NCI-H1694 (cell line): ENCODE data around the gene LRCH1.

ENCODE experiments used
- DNase-seq: peaks from one replicate; lab custom pipeline; 2025; lab: John Stamatoyannopoulos, UW

LRCH1 gene

DNA sequence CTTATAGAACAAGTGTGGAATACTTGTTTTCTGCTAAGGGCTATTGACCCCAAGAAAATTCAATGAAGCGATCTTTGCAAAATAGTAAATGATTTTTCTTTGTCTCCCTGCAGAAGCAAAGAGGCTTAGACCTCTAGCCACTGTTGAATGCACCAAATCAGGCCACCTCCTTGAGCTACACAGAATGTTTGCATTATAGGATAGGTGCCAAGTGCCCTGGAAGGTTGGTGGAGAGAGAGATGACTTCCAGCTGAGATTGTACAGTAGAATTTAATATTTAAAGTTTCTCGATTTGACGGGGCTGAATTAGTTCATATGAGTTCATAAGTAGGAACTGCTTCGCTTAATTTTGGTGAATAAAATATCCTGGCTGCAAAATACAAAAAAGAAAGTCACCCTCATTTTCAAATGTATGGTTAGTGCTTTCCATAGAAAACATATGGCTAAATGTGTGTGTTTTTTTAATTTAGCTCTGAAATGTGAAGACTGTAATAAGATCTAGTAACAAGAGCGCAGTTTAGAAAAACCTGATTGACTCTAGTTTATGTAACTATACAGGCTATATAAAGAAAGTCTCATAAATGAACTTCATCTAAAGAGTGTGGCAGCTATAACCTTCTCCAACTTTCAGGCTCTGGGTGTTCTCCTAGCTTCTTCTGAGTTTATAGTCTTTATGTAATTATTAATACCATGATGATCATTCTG, 41.6 kb downstream of the LRCH1 start:
- no peak for DNase-seq

DNA sequence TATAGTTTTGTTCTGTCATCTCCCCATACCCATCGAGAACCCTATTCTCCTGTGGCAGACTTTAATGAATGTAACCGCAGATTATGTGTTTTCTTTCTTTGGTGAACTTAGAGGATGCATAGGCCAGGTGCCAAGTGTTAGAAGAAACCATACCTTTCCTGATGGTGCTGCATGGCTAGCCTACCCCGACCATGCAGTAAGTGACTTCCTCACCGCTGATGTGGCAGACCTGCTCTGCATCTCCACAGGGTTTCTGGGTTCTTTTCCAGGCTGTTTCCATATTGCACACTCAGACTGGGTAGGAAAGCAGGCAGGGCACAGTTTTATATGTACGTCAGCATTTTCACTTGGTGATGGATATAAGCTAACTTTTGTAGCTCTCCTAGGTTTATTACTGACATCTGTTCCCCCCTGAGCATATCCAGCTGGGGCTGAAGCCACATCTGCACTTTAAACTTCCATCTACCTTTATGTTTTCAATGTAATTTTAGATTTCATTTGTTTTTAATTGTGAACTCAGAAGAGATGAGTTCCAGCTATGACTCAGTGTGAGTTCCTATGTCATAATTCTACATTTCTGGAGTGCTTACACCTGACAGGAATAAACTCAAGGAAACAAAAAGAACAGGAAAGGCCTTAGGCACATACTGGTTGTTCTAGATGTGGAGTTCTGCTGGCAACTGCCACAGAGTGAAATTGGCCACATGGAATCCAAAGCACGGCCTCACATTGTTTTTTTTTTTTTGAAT, 42.3 kb downstream of the LRCH1 start:
- DNase-seq: no peak

DNA sequence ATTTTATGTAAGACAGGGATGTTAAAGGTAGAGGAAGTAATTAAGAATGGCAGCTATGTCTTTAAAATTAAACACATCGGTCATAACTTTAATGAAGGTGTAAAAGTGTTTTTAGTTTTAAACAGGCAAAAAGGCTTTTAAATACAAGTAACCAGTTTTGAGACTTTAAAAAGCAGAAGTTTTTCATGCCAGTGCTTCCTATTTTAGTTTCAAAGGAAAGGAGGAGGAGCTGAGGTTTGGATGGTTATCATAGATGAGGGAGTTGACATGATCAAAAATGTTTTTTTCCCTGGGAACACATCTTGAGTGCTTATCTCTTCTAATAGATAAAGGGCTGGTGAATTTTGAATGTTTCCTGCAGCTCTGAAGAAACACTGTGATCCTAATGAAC, 42.9 kb downstream of the LRCH1 start:
- DNase-seq: no peak

DNA sequence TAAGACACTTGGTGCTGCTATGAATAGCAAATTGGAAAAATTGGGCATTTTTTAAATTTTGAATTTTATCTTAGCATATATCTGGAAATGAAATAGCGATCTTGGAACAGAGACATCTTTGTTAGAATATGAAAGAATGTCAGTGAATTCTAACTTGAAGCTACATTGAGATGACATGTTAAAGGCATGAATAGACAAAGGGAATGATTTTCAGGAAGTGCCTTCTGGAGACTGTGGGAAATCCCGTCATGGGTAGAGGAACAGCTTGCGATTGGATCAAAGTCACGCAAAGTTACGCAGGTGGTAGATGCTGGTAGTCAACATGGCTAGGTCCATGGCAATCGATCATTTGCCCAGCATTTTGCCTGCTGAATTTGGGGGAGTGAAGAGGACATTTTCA, 43.5 kb downstream of the LRCH1 start:
- DNase-seq: no peak

DNA sequence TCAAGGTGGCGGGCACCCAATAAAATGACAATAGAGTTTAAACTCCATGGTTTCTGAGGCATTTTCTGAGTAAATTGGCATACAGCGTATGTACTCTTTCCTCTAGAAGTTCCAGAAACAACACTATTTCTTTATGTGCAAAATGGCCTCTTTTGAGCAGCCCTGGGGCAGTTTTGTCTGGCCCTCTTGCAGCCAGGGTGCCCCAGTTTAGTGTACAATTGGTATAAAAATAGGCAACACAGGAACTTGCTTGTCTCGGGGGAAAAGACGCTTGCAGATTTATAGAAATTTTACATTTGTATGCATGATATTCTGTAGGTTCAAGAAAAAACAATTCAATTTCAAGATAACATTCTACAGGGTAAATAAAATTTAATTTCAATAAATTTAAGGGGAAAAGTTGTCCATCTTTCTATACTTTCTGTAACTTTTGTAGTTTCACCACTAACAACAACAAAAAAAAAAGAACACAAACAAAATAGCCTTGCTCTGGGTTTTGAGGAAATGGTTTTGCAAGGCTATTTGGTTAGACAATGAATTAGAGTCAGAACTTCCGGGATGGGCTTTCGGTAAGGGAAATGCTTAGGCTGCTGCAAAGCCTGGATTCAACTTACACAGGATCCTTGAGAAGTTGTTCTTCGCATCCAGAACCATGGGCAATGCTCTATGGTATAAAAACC, 45.3 kb downstream of the LRCH1 start:
- DNase-seq: no peak

DNA sequence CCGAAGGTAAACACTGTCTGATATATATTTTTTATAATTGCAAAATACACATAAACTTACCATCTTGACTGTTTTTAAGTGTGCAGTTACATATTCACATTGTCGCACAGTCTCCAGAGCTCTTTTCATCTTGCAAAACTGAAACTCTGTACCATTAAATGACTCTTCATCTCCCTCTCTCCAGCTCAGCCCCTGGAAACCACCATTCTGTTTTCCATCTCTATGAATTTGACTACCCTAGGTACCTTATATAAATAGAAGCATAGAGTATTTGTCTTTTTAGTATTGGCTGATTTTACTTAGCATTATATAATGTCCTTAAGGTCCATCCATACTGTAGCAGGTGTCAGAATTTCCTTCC, 45.8 kb downstream of the LRCH1 start:
- DNase-seq: no peak

DNA sequence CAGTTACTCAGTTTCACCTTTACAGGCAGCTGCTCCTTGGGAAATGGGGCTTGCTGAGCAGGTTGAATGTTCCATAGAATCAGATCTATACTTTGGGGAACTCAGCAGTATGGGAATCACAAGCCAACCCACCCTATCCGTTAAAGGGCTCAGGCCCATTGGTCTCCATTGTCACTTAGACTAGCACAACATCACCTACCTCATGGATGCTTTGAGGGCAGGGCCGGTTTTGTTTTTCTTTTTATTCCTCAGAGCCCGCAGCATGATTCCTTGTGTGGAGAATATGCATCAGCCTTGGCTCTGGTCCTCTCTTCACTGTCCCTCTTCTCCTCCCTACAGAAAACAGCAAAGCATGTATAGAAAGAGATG, 48.0 kb downstream of the LRCH1 start:
- no peak for DNase-seq

DNA sequence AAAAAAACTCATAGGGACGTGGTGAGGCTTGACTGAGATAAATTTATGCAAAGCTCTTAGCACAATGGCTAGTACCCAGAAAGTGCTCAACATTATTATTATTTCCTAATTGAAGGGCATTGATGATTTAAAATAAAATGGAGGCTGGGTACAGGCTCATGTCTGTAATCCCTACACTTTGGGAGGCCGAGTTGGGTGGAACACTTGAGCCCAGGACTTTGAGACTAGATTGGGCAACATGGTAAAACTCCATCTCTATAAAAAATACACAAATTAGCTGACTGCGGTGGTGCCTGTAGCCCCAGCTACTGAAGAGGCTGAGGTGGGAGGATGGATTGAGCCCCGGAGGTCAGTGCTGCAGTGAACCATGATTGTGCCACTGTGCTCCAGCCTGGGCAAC, 49.6 kb downstream of the LRCH1 start:
- DNase-seq: no peak

DNA sequence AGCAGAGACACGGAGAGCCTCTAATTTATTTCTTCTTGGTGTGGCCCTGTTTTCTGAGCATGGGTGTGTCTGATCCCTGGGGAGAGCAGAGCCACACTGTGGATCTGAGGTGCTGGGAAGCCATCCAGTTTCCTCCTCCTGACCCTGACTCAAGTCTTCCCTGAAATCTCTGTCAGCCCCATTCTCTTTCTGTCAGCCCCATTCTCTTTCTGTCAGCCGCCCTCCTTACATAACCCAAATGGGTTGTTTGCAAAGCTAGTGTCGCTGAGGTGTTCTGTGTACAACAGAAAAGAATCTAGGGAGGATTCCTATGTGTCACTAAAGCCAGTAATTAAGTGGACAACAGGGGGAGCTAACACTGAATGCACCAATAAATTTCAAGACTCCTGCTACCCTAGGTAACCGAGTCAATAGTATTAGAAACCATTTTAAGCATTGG, 50.2 kb downstream of the LRCH1 start:
- DNase-seq: no peak

DNA sequence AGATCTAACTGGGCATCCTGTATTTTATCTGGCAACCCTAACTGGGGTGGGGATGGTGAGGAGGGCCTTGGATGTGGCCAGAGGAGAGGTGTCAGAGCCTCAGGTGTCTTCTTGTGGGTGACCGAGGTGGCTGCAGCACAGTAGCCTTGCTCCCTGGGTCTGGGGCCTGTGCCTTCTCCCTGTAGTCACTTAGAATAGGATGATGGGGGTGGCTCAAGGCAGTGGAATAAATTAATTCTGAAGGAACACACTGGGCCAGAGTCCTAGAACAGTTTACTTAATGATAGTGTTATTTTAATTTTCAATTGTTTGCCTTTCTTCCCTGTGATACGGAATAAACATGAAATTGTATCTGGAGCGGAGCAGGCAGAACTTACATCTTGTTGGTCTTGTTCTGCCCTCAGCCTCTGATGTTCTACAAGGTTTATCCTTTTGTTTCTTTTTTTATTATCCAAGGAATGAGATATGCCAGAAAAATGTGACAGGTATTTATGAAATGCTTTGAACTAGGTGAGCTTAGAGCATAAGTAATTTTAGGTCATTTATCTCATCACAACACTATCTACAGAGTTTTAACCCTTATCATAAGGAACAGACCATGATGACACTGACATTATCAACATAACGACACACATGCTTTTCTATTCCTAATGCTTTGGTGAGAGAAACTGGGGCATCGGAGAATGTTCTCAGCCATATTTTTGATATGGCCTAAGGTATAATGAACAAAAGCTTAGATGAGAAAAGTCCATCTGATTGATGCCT, 51.4 kb downstream of the LRCH1 start:
- DNase-seq: no peak

DNA sequence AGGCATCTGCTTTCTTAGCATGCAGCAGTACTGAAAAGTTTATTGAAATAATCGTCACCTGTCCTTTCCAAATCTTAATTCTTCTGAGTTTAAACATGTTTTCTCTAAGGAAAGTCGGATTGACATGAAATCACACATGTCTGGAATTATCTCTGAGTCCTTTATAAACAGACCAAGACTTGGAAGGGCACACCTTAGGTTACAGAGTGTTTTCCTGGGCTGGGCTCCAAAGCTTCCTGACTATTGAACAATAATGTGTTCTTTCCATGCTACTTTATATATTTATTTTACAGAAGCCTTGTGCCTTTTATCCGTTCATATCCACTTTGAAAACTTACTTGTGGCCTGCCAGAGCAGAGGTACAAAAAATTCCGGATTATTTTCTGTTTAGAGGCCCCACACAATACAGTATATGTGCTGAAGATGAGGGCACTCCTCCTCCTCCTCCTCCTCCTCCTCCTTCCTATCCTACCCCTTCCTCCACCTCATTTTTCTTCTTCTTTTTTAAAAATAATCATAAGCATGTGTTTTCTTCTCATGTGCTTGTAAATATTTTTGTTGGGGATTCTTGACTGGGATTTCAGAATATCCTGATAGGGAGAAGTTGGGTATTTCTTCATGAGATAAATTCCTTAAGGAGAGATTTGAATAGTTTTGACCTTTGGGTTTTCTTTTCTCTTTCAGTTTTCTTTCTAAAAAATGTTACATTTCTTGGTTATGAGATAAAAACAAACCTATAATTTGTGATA, 52.3 kb downstream of the LRCH1 start:
- no peak for DNase-seq

DNA sequence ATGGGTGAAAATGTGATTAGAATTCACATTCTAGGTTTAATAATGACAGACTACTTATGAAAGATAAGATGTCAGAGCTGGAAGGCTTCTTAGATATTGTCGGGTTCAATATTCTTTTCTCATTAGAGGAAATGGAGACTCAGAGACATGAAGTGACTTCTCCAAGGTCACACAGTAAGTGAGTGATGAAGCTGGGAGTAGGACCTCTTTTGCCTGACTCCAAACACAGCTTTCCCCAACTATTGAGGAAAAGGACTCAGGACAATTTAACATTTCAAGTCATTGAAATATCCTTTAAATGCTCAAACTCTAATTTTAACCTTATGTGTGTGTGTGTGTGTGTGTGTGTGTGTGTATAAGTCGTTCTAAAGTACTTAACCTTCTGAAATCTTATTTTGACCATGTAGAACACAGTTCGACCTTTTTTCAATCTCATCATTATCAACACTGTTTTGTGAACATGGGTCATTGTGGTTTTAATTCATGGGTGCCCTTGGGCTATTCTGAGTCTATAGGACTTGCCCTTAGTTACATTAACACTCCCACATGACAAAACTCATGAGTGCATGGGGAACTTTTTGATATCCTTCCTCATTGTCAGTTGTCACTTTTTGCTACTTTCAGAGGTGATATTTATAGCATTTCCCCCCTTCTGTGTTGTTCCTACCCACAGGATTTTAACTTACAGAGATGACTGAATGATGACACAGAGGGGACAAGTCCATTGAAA, 53.0 kb downstream of the LRCH1 start:
- no peak for DNase-seq

DNA sequence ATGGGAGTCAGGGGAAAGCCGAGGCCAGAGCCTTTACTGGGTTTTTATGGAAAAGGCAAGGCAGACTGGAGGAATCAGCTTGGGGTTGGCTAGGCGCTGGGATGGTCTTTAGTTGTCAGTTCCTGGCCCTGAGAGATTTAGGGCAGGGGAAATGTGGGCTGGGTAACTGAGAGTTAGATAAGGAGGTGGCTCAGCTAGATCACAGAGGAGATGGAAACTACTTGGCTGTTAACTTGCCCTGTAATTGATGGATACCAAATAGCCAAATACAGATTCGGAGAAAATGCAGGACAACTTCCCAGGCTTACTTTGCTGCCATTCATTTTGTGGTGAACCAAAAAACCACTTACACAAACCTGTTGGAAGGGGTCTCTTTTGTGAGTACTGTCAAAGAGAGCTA, 54.0 kb downstream of the LRCH1 start:
- no peak for DNase-seq

DNA sequence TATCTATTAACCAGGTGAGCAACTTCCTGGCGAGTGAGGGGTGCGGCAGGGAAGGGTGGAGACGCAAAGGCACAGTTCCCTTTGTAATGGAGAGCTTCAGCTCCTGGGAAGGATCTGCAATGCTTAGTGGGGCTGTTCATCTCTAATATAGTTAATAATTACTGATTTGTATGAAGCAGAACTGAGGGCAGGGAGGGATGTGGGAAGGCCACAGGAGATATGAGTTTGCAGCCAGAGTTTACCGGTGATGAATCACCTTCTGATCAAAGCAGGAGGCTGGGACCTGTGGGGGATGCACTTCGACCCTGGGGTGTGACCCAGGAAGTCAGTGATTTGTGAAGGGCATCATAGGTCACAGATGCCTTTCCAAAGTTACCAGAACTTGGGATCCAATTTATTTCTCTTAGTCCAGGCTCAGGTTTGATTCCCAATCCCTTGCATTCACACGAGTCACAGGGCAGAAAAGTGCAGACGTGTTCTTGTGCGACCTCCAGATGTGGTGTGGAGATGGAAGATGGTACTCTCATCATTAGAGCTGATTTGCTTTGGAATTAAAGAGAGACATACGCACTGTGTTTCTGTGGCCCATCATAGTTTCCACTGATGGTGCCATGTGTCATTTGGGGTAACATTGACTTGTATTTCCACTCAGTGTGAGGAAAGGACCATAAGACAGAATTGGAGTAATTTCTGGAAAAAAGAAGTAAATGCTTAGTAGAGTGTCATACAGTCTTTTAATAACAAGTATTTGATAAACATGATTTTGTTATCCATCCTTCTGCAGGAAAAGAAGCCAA, 55.0 kb downstream of the LRCH1 start:
- DNase-seq: no peak

DNA sequence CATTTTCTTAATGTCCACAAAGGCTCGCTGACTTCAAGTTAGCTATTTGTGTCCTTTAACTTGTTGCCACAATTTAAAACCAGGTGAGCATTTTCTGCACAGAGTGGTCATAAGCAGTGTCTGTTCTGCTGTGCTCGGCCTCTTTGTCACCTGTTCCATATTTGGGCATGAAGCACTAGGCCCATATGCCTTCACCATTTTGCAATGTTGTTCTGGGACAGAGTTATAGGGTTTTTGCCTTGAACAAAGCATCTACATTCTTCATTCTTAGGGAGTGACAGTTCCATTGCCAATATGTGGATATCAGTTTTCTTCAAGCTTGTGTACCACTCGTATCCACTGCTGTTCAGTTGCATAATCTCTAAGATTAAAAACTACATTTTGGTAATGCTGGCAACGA, 56.1 kb downstream of the LRCH1 start:
- no peak for DNase-seq

DNA sequence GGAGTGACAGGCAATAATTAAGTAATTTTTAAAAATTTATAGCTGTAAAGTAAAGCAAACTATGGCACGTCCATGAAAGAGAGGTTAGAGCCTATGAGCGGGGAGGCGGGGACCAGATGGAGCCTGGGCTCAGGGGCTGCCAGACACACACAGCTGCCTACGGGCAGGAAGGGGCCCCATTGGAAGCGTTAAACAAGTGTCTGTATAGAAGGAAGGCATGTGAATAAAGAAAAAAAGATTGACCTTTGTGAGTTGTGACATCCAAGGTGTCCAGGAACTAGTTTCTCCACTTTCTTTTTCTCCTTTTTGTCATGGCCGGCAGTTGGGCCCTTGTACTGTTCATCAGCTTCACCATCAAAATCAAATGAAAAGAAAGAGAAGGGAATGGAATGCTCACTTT, 56.8 kb downstream of the LRCH1 start:
- no peak for DNase-seq

DNA sequence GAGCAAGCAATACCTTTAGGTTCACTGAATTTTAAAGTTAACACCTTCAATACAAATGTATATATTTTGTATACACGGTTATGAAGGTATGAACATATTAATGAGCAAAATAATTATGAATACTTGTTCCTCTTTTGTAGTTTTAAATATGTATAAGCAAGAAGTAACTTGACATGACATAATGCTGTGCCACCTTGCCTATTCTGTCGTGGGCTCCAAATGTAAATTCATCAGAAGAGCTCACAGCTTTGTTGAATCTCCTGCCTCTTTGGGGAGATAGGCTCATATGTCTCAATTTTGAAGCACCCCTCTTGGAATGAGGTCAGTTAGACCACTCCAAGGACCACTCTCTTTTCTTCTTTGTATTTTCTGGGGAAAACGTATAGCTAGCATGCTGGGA, 59.3 kb downstream of the LRCH1 start:
- DNase-seq: no peak

DNA sequence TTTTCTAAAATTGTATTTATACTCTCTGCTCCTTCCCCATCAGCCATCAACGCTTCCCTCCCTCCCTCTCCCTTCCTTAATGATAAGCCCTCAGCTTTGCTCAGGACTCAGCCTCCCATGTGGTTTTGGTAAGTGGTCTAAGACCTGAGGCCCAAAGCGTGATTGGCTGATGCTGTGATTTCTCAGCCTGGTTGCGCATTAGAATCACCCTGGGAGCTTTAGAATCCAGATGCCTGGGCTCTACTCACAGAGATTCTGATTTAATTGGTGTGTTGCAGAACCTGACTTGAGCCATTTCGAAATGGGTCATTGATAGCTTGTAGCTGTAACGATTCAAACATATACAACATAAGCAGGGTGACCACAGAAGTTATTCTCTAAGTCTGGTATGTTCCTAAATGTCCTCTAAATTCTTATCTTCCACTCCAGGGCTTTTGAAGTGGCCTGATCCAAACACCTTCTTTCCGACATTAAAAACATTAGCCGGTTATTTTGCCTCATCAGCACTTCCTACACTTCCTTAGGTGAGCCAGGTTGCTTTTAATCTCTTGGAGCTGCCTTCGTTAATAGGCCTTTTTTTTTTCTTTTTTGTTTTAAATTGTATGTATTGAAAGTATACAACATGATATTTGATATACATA, 60.6 kb downstream of the LRCH1 start:
- no peak for DNase-seq

DNA sequence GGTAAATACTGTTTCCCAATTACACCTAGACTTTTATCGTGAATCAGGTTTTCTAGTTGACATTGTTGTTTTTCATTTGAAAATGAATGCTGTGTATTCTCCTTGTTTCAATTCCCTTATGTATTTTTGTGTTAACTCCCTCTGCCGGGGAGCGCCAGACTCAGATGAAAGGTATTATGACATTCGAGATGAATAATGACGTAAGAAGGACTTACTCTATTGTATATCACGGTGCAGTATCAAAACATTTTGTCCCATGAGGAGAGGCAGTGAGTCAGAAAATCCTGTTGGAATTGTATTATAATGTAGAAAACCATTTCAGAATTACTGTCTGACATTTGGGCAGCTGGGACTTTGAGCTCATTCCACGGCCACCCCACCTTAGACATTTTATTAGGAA, 61.6 kb downstream of the LRCH1 start:
- DNase-seq: no peak
